Hepatic stellate cell (primary cell): ENCODE results near the gene NANS.
A peak's percentile ranks its signal among the peaks of the same experiment; 100 is the strongest.
"Not testable (repeated sequence)": the region's sequence is repeated elsewhere in the genome, so short reads cannot be mapped to it uniquely, and the experiment has no call there.

Experiments used
- DNase-seq: peaks from one replicate; pipeline ENCODE4 v3.0.0; 2011; ENCODE audit warnings: low spot score

The NANS gene

DNA sequence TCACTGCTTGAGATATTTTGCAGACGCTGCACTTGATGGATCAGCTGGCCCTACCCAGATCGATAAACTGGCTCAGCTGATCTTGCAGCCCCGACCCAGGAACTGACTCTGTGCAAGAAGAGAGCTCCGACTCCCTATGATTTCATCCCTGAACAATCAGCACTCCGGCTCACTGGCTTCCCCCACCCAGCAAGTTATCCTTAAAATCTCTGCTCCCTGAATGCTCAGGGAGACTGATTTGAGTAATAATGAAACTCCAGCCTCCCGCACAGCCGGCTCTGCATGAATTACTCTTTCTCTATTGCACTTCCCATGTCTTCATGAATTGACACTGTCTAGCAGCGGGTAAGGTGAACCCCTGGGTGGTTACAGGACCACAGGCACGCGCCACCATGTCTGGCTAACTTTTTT lies 16.9 kb upstream of the NANS start:
- DNase-seq: no peak

DNA sequence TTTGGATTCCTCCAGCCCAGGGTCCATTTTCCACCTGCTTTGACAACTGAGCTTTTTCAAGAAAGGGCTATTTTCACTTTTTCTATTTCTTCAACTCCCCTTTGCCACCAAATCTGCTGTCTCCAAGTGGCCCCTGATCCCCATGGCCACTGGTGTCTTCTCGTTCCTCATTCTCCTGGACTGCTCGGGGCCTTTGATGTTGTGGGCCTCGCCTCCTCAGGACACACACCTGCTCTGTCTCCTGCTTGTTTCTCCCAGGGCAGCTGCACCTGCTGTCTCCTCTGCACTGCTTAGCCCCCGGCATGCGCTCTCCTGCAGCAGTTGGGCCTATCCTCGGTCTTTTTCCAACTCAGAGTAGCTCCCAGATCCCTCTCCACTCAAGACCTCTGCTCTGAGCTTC lies 16.3 kb upstream of the NANS start:
- no peak for DNase-seq

DNA sequence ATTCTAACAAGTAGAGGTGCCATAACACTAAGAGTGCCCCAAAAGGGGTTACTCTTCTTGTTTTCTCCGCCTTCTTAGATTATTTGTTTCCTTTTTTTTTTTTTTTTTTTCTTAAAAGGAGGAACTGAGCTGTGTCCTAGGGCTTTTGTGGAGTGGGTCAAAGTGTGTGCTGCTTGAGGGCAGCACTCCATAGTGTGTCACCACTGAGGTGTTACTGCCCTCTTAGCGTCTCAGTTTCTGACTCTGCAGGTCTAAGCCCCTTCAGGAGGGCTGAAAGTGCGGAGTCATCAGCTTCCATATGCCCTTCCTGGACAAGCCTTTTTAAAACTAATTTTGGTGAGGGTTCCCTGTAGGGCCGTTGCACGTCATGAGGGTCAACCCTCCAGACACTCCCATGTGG lies 12.6 kb upstream of the NANS start:
- no peak for DNase-seq

DNA sequence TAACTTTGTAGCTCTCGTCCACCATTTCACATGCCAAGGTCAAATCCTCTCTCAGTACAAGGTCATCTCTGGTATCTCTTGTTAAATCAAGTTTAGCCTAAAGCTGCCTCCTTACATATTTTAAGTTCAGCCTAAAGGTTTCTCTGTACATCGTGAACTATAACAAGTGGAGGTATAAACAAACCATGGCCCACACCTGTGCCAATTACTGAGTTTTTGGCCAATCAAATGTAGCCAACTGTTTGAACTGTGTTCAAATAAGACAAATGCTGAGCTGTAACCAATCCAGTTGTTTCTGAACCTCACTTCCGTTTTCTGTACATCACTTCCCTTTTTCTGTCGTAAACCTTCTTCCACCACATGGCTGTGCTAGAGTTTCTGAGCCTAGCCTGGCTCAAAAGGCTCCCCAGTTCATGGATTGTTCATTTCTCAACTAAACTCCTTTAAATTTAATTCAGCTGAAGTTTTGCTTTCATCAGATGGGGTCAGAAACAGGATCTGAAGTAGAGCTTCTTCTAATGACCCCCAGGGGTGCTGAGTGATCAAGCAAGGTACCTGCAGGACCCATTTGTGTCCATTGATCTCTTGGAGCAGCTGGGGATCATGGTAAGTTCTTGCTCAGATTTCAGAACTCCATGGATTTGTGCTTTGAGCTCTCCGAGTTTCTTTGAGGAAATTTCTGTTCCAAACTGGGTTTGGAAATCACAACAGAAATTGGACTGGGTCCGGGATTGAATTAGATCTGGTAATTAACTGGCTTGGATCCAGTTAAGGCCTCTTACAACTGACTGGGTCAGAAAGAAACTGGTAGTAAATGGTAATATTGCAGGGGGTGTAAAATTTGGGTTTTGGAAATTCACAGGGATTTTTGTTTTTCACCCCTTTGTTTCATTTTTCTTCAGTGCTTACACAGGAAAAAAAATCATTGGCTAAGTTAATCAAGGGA lies 11.0 kb upstream of the NANS start:
- DNase-seq: no peak

DNA sequence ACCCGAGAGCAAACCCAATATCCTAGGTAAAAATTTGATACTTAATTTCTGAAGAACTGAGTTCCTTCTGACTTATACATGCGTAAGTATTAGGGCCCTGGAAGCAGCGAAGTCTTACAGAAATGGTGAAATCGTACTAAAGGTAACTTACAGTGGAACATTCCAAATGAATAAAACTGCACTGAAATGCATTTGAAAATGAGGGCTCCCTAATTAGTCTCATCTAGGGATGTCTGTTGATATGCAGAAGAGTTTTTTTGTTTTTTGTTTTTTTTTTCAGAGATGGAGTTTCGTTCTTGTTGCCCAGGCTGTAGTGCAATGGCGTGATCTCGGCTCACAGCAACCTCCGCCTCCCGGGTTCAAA lies 10.4 kb upstream of the NANS start:
- DNase-seq: no peak

DNA sequence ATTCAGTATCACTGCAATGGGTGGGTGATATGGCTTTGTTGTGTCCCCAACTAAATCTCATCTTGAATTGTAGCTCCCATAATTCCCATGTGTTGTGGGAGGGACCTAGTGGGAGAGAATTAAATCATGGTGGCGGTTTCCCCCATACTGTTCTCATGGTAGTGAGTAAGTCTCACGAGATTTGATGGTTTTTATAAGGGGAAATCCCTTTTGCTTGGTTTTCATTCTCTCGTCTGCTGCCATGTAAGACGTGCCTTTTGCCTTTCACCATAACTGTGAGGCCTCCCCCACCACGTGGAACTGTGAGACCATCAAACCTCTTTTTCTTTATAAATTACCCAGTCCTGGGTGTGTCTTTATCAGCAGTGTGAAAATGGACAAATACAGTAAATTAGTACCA lies 9.5 kb upstream of the NANS start:
- DNase-seq: no peak

DNA sequence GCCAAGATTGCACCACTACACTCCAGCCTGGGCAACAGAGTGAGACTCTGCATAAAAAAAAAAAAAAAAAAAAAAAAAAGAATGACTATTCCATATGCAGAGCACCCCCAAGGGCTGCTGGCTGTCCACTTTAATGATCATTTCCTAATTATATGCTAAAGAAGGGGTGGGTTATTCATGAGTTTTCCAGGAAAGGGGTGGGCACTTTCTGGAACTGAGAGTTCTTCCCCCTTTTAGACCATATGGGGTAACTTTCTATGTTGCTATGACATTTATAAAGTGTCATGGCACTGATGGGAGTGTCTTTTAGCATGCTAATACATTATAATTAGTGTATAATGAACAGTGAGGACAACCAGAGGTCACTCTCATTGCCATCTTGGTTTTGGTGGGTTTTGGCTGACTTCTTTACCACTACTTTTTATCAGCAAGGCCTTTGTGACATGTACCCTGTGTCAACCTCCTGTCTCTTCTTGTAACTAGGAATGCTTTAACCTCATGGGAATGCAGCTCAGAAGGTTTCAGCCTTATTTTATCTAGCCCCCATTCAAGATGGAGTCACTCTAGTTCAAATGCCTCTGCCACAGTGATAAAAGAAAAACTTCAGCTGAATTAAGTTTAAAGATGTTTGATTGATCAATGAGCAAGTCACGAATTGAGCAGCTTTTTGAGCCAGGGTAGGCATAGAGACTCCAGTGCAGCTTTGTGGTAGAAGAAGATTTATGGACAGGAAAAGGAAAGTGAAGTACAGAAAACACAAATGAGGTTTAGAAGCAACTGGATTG lies 7.1 kb upstream of the NANS start:
- no peak for DNase-seq

DNA sequence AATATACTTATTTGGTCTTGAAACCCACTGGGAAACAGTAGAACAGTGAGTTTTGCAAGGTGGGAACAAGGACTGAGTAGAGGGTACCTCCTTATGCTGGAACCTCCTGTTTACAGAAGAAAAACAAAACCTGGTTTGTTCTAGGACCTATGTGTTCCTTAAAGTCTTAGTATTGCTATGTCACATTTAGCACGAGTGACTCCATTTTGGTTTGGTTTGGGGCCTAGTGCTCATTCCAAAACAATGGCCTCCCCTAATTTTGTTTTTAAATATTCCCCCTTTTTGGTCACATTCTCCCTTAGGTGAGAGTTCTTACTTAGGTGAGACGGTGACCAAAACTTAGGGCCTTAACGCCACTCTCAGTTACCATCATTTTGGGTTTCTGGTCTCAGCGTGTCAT lies 6.2 kb upstream of the NANS start:
- DNase-seq: no peak

DNA sequence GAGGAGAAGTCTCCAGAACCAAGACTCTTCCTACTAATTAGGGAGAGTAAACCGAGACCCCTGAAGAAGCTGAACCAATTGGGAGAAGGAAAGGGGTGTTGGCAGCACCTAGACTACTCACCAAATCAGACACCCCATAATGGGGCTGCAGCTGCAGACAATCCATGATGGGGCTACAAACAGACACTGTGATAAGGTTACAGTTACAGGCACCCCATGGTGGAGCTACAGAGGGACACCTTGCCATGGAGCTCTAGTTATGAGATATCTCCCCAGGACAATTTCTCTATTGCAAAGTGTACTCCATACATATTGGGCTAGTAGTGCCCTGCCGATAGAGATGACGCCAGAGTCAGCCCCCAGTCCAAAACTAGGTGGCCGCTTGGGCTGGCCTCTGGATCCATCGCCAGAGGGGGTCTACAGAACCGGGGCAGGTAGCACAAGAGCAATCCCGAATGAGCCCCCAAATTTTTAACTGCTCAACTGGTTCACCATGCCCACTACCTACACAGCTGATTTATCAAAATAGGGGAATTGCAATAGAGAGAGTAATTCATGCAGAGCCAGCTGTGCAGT lies 2.1 kb upstream of the NANS start:
- no peak for DNase-seq

DNA sequence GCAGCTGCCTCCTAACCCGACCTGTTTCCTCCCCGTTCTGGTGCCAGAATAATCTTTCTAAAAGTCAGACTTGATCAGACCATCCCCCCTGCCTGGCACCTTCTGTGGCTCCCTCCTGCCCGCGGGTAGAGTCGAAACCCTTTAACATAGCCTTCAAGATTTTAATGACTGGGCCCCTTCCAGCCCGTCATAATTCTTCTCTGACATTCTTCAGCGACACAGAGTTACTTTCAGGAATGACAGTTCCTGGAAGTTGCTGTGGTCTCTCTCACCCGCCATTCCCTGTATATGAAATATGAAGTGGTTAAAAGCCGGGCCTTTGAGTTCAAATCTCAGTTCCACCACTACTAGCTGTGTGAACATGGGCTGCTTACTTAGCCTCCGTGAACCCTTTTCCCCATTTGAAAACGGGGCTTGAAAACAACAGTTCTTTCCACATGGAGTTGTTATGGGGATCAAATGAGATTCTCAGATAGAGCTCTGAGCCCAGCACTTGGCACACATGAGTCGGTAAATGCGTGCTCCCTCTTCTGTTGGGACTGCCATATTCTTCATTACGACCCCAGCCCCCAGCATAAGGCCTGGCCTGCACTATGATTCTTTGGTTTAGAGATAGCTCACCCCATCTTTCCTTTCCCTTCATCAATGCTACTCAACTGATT lies 737 bp downstream of the NANS start:
- DNase-seq: no peak

DNA sequence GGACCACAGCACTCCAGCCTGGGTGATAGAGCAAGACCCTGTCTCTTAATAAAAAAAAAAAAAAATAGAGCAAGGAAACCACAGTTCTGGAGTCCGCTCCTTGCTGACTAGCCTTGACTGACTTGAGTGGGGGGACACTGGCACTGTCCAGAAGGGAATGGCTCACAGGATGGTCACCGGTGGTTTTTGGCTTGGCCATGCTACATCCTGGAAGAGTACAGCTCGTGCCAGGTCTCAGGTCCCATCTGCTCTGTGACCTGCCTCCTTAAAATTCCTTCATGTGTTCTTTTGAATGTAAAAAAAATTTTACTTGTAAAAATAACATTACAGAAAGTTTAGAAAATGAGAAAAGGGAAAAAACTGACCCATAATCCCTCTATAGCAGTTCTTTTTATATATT lies 5.6 kb downstream of the NANS start:
- no peak for DNase-seq

DNA sequence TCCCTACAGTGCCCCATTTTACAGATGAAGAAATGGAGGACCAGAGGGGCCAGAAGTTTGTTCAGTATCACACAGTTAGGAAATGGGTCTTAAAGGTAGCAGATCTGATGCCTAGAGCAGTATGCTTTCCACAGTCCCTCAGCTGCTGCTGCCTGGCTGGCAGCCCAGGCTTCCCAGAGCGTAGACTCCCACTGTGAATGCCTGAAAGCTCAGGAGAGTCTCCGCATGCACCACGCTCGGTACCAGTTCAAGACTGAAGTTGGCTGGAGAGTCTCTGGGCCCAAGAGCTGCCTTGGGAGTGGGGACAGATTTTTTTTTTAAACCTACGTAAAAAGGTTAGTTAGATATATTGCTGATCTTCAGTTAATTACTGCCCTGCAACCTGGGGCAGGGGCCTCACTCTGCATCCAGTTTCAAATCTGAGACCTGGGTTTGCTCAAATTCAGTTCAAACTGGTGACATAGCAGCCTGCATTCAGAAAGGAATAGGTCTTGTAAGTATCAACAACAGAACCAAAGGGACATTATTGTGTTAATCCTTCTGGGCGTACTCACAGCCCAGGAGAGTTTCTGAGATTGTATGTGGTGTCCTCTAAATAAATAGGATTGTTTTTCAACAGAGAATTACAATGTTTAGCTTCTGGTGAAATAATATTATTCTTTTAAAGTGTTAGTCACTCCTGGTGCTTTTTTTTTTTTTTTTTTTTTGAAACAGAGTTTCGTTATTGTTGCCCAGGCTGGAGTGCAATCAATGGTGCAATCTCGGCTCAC lies 8.3 kb downstream of the NANS start:
- DNase-seq: no peak

DNA sequence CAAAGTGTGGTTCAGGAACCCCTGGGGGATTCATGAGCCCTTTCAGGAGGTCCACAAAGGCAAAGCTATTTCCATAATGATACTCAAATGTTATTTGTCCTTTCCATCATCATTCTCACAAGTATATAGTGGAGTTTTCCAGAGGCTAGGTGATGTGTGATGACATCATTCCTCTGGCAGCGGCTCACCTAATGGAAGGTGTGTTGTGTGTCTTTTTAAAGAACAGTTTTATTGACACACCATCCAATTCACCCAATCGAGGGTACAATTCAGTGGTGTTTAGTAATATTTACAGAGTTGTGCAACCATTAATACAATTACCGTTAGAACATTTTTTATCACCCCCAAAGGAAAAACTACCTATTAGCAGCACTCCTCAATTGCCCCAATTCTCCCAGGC lies 9.7 kb downstream of the NANS start:
- no peak for DNase-seq

DNA sequence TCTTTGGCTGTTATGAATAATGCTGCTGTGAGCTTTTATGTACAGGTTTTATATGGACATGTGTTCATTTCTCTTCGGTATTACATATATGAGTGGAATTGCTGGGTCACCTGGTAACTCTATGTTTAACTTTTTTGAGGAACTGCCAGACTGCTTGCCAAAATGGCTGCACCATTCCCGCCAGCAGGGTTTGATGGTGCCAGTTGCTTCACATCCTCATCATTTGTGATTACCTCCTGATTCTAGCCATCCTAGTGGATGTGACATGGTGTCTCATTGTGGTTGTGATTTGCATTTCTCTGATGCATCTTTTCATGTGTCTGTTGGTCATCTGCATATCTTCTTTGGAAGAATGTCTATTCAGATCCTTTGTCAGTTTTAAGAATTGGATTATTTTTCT lies 10.7 kb downstream of the NANS start:
- no peak for DNase-seq

DNA sequence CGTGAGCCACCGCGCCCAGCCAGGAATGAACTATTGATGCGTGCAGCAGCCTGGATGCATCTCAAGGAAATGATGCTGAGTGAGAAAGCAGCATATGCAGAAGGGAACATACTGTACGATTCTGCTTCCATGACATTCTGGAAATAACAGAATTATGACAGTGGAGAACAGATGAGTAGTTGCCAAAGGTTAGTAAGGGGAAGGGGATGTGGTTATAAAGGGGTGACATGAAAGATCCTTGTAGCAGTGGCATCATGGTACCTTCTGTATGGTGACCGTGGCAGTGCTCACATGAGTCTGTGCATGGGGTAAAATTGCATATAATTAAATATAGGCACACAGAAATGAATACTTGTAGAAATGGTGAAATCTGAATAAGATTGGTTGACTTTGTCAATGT lies 13.0 kb downstream of the NANS start:
- DNase-seq: no peak

DNA sequence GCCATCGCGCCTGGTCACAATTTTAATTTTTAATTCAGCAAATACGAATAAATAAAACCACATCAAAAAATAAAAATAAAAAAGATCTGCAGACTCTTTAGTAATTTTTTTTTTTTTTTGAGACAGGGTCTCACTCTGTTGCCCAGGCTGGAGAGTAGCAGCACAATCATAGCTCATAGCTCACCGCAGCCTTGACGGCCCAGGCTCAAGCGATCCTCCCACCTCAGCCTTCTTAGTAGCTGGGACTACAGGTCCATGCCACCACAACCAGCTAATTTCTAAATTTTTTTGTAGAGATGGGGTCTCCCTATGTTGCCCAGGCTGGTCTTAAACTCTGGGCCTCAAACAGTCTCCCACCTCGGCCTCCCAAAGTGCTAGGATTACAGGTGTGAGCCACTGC lies 14.2 kb downstream of the NANS start:
- no peak for DNase-seq

DNA sequence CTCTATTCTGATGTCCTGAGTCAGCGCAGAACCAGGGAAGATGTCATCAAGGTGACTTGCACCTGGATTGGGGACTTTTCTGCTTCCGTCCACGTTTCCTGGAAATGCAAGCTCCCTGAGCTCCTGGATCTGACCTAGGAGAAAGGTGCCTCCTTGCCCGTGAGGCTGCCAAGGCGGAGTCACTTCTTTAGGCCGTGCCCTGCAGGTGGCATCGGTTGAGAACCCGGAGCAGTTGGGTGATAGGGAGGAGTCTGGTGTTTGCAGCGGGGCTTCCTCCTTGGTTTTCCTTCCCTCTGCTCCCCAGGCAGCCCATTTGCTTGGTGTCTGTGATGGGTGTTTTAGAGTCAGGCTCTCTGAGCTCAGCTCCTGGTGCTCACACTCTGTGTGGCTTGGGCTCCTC lies 15.2 kb downstream of the NANS start:
- no peak for DNase-seq

DNA sequence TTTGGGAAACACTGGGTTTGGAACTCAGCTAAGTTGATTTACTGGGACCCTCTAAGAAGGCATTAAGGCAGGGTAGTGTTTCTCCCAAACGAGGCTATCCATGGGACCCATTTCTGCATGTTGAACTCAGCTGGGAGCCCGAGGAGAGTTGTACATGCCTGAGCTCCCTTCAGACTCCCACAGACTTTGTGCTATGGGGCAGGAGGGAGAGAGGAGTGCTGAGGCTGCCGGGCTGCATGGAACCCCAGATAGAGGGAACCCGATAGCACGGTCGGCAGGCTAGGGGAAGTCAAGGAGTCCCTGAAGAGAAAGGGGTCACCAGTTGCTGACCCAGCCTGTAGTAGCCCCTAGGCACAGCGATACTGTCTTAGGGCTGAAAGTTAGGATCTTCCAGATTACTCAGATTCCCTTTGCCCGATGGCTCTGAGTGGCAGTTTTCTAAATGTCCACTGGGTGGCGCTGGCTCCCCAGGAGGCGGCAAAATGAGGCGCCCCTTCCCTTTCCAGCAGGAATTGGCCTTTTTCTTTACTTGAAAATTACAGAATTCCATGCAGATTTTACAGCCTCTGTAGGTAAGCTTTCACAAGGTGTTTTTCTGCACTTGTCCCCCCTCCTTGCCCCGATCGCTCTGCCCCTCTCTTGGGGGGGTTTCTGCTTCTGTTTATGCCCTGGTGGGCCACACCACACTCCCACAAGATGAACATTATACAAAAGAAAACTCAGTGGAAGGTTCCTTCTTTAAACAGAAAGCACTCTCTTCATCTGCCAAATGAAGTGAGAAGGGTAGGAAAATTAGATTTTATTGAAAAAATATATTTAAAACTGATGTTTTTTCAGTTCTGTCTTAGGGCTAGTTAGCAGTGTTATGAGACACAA lies 17.8 kb downstream of the NANS start:
- peak; percentile 70 for DNase-seq

DNA sequence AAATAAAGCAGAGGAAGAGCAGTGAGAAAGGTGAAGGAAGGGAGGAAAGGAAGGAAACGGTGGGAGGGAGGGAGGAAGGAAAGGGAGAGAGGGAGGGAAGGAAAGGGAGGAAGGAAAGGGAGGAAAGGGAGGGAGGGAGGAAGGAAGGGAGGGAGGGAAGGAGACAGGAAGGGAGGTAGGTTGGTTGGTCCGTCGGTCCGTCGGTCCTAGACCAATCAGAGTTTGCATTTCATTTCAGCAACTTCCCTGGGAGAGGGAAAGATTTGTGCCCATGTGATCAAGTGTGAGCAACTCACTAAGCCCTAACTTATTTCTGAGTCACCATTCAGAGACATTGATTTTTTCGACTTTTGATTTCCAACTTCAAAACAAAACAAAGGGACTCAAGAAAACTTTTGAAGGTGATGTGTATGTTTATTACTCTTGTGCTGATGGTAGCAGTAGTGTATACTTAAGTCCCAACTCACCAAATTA lies 18.8 kb downstream of the NANS start:
- peak; percentile 76 for DNase-seq

DNA sequence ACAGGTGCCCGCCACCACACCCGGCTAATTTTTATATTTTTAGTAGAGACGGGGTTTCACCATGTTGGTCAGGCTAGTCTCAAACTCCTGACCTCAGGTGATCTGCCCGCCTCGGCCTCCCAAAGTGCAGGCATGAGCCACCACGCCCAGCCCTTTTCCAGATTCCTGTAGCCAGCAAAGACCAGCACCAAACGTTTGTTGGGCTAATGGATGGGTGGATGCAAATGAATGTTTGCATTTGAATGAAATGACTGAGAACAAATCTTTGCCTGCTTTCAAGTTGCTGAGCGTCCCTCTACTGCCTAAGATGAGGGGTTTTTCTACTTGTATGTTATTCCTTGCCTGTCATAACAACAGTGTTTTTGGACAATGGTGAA lies 20.0 kb downstream of the NANS start:
- not testable (repeated sequence) for DNase-seq

DNA sequence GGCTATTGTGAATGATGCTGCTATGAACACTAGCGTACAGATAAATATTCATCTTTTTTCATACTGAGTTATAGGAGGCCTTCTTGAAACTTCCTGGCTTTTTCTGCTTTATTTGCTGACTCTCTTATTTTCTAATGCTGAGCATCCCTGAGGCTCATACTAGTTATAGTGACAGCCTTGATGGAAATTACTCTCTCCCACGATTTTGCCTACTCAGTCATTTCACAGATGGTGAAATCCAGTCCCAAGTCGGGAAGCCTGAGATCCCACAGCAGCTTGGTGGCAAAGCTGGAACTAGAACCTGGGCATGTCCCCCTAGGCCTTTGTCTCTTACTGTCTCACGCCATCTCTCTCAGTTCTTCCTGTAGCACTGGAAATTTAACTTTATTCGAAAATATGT lies 22.4 kb downstream of the NANS start:
- DNase-seq: no peak
